ENCODE data around the gene ROCK2. TPM values are rescaled to one million over a fixed set of nuclear protein-coding genes. Genes with fewer than 3 reads are reported as not detected.

The ROCK2 gene
- total RNA-seq, 1 experiment from 2014 or later: 38.0 TPM

GRCh38 chr2:11228692-11229091 is 115.7 kb downstream of the ROCK2 start:
- no peak for DNase-seq
- intact Hi-C loops (cut with micrococcal nuclease; ENCODE audit: unreplicated experiment): no loop called here
- no peak overlapping the region for H2AFZ ChIP-seq
- peaks cover 7% of the 10 kb centered on the region for H3K79me2 ChIP-seq (ENCODE audit: low read depth)
- POLR2A ChIA-PET (ENCODE audit: unreplicated experiment): no interaction called here
- TF ChIP-seq CTCF (conservative IDR thresholded peaks at IDR 0.05) (no peak), EZH2 (IDR thresholded peaks at IDR 0.05; ENCODE audit: low read depth) (no peak)
- H3K9me3 ChIP-seq (ENCODE audit: insufficient read depth, low read depth): no peaks in the 10 kb centered on the region
- BruUV-seq (replicated peaks): no TSS peak
- peaks cover 6% of the 10 kb centered on the region for H4K20me1 ChIP-seq (ENCODE audit: insufficient read depth)
- no peaks in the 10 kb centered on the region for H3K27me3 ChIP-seq (ENCODE audit: insufficient read depth, low read depth)
- H3K27ac ChIP-seq: 0 out of 2 replicates have a peak overlapping the region, but pooled peaks have one; percentile 3
- no peaks in the 10 kb centered on the region for H3K4me1 ChIP-seq (replicated peaks; ENCODE audit: insufficient read depth)
- H3K9me2 ChIP-seq (ENCODE audit: insufficient read depth): no peaks in the 10 kb centered on the region
- CTCF ChIA-PET: interaction anchor here (0.6 kb wide), 1 partner anchor 18 kb away, joined by 5 read pairs; no protein-coding TSS in a partner anchor
- peaks cover 6% of the 10 kb centered on the region for H3F3A ChIP-seq (ENCODE audit: insufficient read depth, low read depth)
- no peak overlapping the region for H3K4me2 ChIP-seq
- H3K36me3 ChIP-seq (ENCODE audit: low read depth): 0 out of 2 replicates have a peak, but pooled peaks cover 7% of the 10 kb centered on the region
- no peak overlapping the region for H3K4me3 ChIP-seq

- Histone ChIP-seq H3K27ac (no peak overlapping the region), H3K4me1 (replicated peaks; ENCODE audit: insufficient read depth) (no peaks in the 10 kb centered on the region), H3K27me3 (ENCODE audit: insufficient read depth, low read depth) (no peaks in the 10 kb centered on the region), H4K20me1 (ENCODE audit: insufficient read depth) (peaks cover 1% of the 10 kb centered on the region; the same call in 1 of the 2 replicates), H3K4me3 (no peak overlapping the region), H3F3A (ENCODE audit: insufficient read depth, low read depth) (peaks cover 7% of the 10 kb centered on the region), H3K9me2 (ENCODE audit: insufficient read depth) (no peaks in the 10 kb centered on the region), H3K79me2 (ENCODE audit: low read depth) (peaks cover 4% of the 10 kb centered on the region), H3K4me2 (no peak overlapping the region), H3K9me3 (ENCODE audit: insufficient read depth, low read depth) (no peaks in the 10 kb centered on the region), H3K36me3 (ENCODE audit: low read depth) (0 out of 2 replicates have a peak, but pooled peaks cover 4% of the 10 kb centered on the region), H2AFZ (no peak overlapping the region)
- ChIA-PET POLR2A (ENCODE audit: unreplicated experiment) (no interaction called here), CTCF (interaction anchor here (0.5 kb wide), 1 partner anchor 224 kb away, joined by 5 read pairs; no protein-coding TSS in a partner anchor)
- BruUV-seq (replicated peaks): no TSS peak
- TF ChIP-seq EZH2 (IDR thresholded peaks at IDR 0.05; ENCODE audit: low read depth) (no peak), CTCF (conservative IDR thresholded peaks at IDR 0.05) (no peak)
- DNase-seq: no peak
- intact Hi-C loops (cut with micrococcal nuclease; ENCODE audit: unreplicated experiment): no loop called here
Measured at GRCh38 chr2:11227595-11227994, 116.8 kb downstream of the ROCK2 start.

- no peaks in the 10 kb centered on the region; the same call in 1 of the 2 replicates for H3K79me2 ChIP-seq (ENCODE audit: low read depth)
Measured at GRCh38 chr2:11224887-11225286, 119.5 kb downstream of the ROCK2 start.

More at GRCh38 chr2:11224887-11225286, 119.5 kb downstream of the ROCK2 start:
- no peak overlapping the region for H3K4me2 ChIP-seq
- no peaks in the 10 kb centered on the region for H3K9me3 ChIP-seq (ENCODE audit: insufficient read depth, low read depth)
- no peaks in the 10 kb centered on the region; the same call in 1 of the 2 replicates for H4K20me1 ChIP-seq (ENCODE audit: insufficient read depth)
- intact Hi-C loops (cut with micrococcal nuclease; ENCODE audit: unreplicated experiment): no loop called here
- TF ChIP-seq CTCF (conservative IDR thresholded peaks at IDR 0.05): no peak
- TF ChIP-seq EZH2 (IDR thresholded peaks at IDR 0.05; ENCODE audit: low read depth): no peak
- no peaks in the 10 kb centered on the region for H3K27me3 ChIP-seq (ENCODE audit: insufficient read depth, low read depth)
- H2AFZ ChIP-seq: no peak overlapping the region
- BruUV-seq (replicated peaks): no TSS peak
- no peak overlapping the region for H3K27ac ChIP-seq
- POLR2A ChIA-PET (ENCODE audit: unreplicated experiment): no interaction called here
- DNase-seq: no peak
- peaks cover 11% of the 10 kb centered on the region for H3F3A ChIP-seq (ENCODE audit: insufficient read depth, low read depth)
- no peaks in the 10 kb centered on the region for H3K9me2 ChIP-seq (ENCODE audit: insufficient read depth)
- CTCF ChIA-PET: interaction anchor here (0.5 kb wide), 1 partner anchor 563 kb away, joined by 5 read pairs; no protein-coding TSS in a partner anchor
- 0 out of 2 replicates have a peak, but pooled peaks cover 12% of the 10 kb centered on the region for H3K36me3 ChIP-seq (ENCODE audit: low read depth)
- no peaks in the 10 kb centered on the region for H3K4me1 ChIP-seq (replicated peaks; ENCODE audit: insufficient read depth)
- H3K4me3 ChIP-seq: no peak overlapping the region

Measured in PC-9 (cell line).